GM19239 (cell line): ENCODE results near the gene MTRFR.

Source experiments
- DNase-seq: peaks from one replicate; pipeline ENCODE4 v3.0.0; 2011; ENCODE audit warnings: low spot score; ENCODE audit not compliant: insufficient read length
- FAIRE-seq: peaks from 2 replicates; lab custom pipeline; 2011; peaks lifted over from hg19 to GRCh38; lab: Jason Lieb, UNC

MTRFR gene

GRCh38 chr12:123268850-123269249 lies 35.6 kb downstream of the MTRFR start:
- FAIRE-seq (no peak), DNase-seq (no peak)

- DNase-seq (peak; percentile 66), FAIRE-seq (no peak)
These were observed 36.2 kb downstream of the MTRFR start for GRCh38 chr12:123269395-123269892.

- DNase-seq (no peak), FAIRE-seq (peak; percentile 4)
These were observed 36.6 kb downstream of the MTRFR start for GRCh38 chr12:123269896-123270213.

GRCh38 chr12:123270214-123271000 lies 37.2 kb downstream of the MTRFR start:
- FAIRE-seq: peak; percentile 73
- DNase-seq: peak; percentile 47

GRCh38 chr12:123271001-123271668 lies 37.9 kb downstream of the MTRFR start:
- DNase-seq (peak; percentile 93), FAIRE-seq (no peak)

GRCh38 chr12:123273166-123273565 lies 39.9 kb downstream of the MTRFR start:
- no peak for DNase-seq
- FAIRE-seq: no peak

- DNase-seq: peak; percentile 61
- FAIRE-seq: peak; percentile 82
These were observed 44.9 kb downstream of the MTRFR start for GRCh38 chr12:123278101-123278627.

GRCh38 chr12:123280971-123281370 lies 47.7 kb downstream of the MTRFR start:
- FAIRE-seq (no peak), DNase-seq (no peak)

GRCh38 chr12:123282111-123282510 lies 48.9 kb downstream of the MTRFR start:
- DNase-seq: no peak
- FAIRE-seq: no peak

GRCh38 chr12:123283461-123283860 lies 50.2 kb downstream of the MTRFR start:
- FAIRE-seq: no peak
- DNase-seq: no peak

GRCh38 chr12:123284669-123285068 lies 51.4 kb downstream of the MTRFR start:
- FAIRE-seq (no peak), DNase-seq (no peak)

GRCh38 chr12:123286652-123287373 lies 53.6 kb downstream of the MTRFR start:
- FAIRE-seq (no peak), DNase-seq (no peak)

- FAIRE-seq (no peak), DNase-seq (no peak)
These were observed 55.6 kb downstream of the MTRFR start for GRCh38 chr12:123288751-123289346.

- DNase-seq (no peak), FAIRE-seq (no peak)
These were observed 56.7 kb downstream of the MTRFR start for GRCh38 chr12:123289911-123290310.

- FAIRE-seq (no peak), DNase-seq (no peak)
These were observed 60.0 kb downstream of the MTRFR start for GRCh38 chr12:123293178-123293760.

- DNase-seq: no peak
- FAIRE-seq: no peak
These were observed 71.9 kb downstream of the MTRFR start for GRCh38 chr12:123305136-123305535.

- DNase-seq: no peak
- no peak for FAIRE-seq
These were observed 73.0 kb downstream of the MTRFR start for GRCh38 chr12:123306200-123306599.
